Prostate gland (tissue), 2 donors: ENCODE data around the gene RAB1B. TPM values are rescaled to one million over a fixed set of nuclear protein-coding genes. Genes with fewer than 3 reads are reported as not detected.
"Not testable (repeated sequence)": the region's sequence is repeated elsewhere in the genome, so short reads cannot be mapped to it uniquely, and the experiment has no call there.

Experiments used
- DNase-seq: peaks from one replicate; pipeline ENCODE4 v3.0.0-alpha.2; 2019; ENCODE audit warnings: low spot score
- H3K27ac ChIP-seq, 2 donors: fragments of 200-600 bp; sonication (generic); 2 replicates each; pipeline ENCODE4 v1.5.1; 2017 to 2019
- H3K27me3 ChIP-seq: fragments of 200-600 bp; sonication (generic); replicated peaks from 2 replicates; pipeline ENCODE4 v1.5.1; 2019; ENCODE audit not compliant: insufficient read depth
- H3K36me3 ChIP-seq, 2 donors: fragments of 200-600 bp; sonication (generic); 1 replicate in 1 of 2; 2 replicates in 1 of 2; pipeline versions ENCODE4 v1.5.1 to v1.8.1; 2017 to 2019
- H3K4me1 ChIP-seq: fragments of 200-600 bp; sonication (generic); replicated peaks from 2 replicates; pipeline ENCODE4 v1.5.1; 2019
- H3K4me3 ChIP-seq, 2 donors: fragments of 200-600 bp; sonication (generic); 2 replicates each; pipeline ENCODE4 v1.5.1; 2017 to 2019
- H3K9me3 ChIP-seq: fragments of 200-600 bp; sonication (generic); 2 replicates; pipeline ENCODE4 v1.5.1; 2017
- CTCF ChIP-seq, 4 experiments: fragments of 200-600 bp in 2 of 4; fragments of 450-650 bp in 2 of 4; sonication (generic) in 2 of 4; IDR thresholded peaks; 1 replicate in 3 of 4; 2 replicates in 1 of 4; pipeline ENCODE4 v1.5.1; 2016 to 2019; ENCODE audit warnings: antibody characterized with exemption in 4 of 4, mild to moderate bottlenecking in 2 of 4, moderate library complexity in 2 of 4
- POLR2A ChIP-seq: fragments of 450-650 bp; IDR thresholded peaks from one replicate; pipeline ENCODE4 v1.6.1; 2016; ENCODE audit warnings: antibody characterized with exemption, mild to moderate bottlenecking
- POLR2AphosphoS5 ChIP-seq: sonication (generic); formaldehyde crosslinking; IDR thresholded peaks from one replicate; pipeline ENCODE4 v1.6.1; 2017; ENCODE audit warnings: antibody characterized with exemption
- WGBS: methylation state at CpG from one replicate; pipeline ENCODE4 v1.1.5; 2018; 5-methylcytosine and 5-hydroxymethylcytosine counted together
- intact Hi-C: fragments of 100-400 bp; cut with DNase I; formaldehyde crosslinking; loops from one replicate; pipeline ENCODE4 v1.14.2; 2022
- total RNA-seq, 2 donors: library from RNA; depleted of rRNA; stranded (reverse); fragments of >200 nt; gene quantifications; one replicate each; pipeline ENCODE4 v1.1.0, GENCODE V29; 2016

RAB1B gene
- total RNA-seq, 2 donors from 2014 or later, result 140 to 166 TPM

- Histone ChIP-seq H3K36me3 (no peaks in the 10 kb centered on the region), H3K9me3 (no peaks in the 10 kb centered on the region), H3K27ac (no peak overlapping the region), H3K4me1 (no peaks in the 10 kb centered on the region), H3K27me3 (no peaks in the 10 kb centered on the region), H3K4me3 (no peak overlapping the region)
- intact Hi-C loops, result no loop called here
- WGBS, result 77% methylated on average over 3 of the region's 3 CpGs
- no peak for DNase-seq
- no peak for TF ChIP-seq POLR2A
- no peak for TF ChIP-seq CTCF (IDR thresholded peaks at IDR 0.05)
- no peak for TF ChIP-seq POLR2AphosphoS5
Measured at GRCh38 chr11:66318600-66318970, 50.1 kb downstream of the RAB1B start.

- H3K27ac ChIP-seq, H3K9me3 ChIP-seq, H3K4me3 ChIP-seq, H3K4me1 ChIP-seq, DNase-seq, H3K36me3 ChIP-seq, intact Hi-C loops, H3K27me3 ChIP-seq: not testable (repeated sequence)
- WGBS, result 82% methylated on average over 2 of the region's 2 CpGs
Measured at GRCh38 chr11:66320289-66320688, 51.9 kb downstream of the RAB1B start.

GRCh38 chr11:66320748-66321147 is 52.3 kb downstream of the RAB1B start:
- H3K36me3 ChIP-seq, DNase-seq, intact Hi-C loops, H3K27me3 ChIP-seq, H3K4me1 ChIP-seq, H3K4me3 ChIP-seq, H3K9me3 ChIP-seq, H3K27ac ChIP-seq: not testable (repeated sequence)
- 88% methylated on average over 6 of the region's 6 CpGs for WGBS

GRCh38 chr11:66321606-66322005 is 53.2 kb downstream of the RAB1B start:
- DNase-seq, result no peak
- no peak for TF ChIP-seq POLR2AphosphoS5
- no peak for TF ChIP-seq CTCF (IDR thresholded peaks at IDR 0.05)
- no peak for TF ChIP-seq POLR2A
- intact Hi-C loops, result no loop called here
- Histone ChIP-seq H3K36me3 (no peaks in the 10 kb centered on the region), H3K27ac (no peak overlapping the region), H3K4me3 (no peak overlapping the region), H3K4me1 (no peaks in the 10 kb centered on the region), H3K27me3 (no peaks in the 10 kb centered on the region), H3K9me3 (no peaks in the 10 kb centered on the region)
- 82% methylated on average over 3 of the region's 4 CpGs for WGBS

GRCh38 chr11:66322732-66323427 is 54.4 kb downstream of the RAB1B start:
- no peak for DNase-seq

More at GRCh38 chr11:66322732-66323427, 54.4 kb downstream of the RAB1B start:
- Histone ChIP-seq H3K27me3 (no peaks in the 10 kb centered on the region), H3K9me3 (no peaks in the 10 kb centered on the region), H3K27ac (no peak overlapping the region), H3K4me3 (no peak overlapping the region), H3K36me3 (no peaks in the 10 kb centered on the region), H3K4me1 (no peaks in the 10 kb centered on the region)
- 88% methylated on average over 11 of the region's 11 CpGs for WGBS
- intact Hi-C loops, result no loop called here
- no peak for TF ChIP-seq POLR2AphosphoS5
- no peak for TF ChIP-seq POLR2A
- TF ChIP-seq CTCF (IDR thresholded peaks at IDR 0.05), result no peak
